C4-2B (cell line): Measurements from ENCODE around the gene EBLN2.

Source experiments
- H3K27ac ChIP-seq: fragments of 450-650 bp; 2 replicates; pipeline ENCODE4 v1.5.1; 2017
- CTCF ChIP-seq: fragments of 450-650 bp; conservative IDR thresholded peaks from 2 replicates; pipeline ENCODE4 v1.5.1; 2017; ENCODE audit warnings: mild to moderate bottlenecking
- ZFX ChIP-seq: fragments of 450-650 bp; IDR thresholded peaks from 2 replicates; pipeline ENCODE4 v1.6.1; 2017

Gene EBLN2

GRCh38 chr3:73061416-73061815 lies at the start of gene EBLN2:
Gene EBLN2 (plus strand): TSS chr3:73061659. CDS start chr3:73062082, 423 bp downstream.
- H3K27ac ChIP-seq: no peak within 1 kb of the TSS
- no peak for TF ChIP-seq CTCF

- no peak for TF ChIP-seq CTCF
- no peak for TF ChIP-seq ZFX
- H3K27ac ChIP-seq: no peak overlapping the region
Observed at GRCh38 chr3:73018298-73018697, 43.2 kb upstream of the EBLN2 start.

DNA sequence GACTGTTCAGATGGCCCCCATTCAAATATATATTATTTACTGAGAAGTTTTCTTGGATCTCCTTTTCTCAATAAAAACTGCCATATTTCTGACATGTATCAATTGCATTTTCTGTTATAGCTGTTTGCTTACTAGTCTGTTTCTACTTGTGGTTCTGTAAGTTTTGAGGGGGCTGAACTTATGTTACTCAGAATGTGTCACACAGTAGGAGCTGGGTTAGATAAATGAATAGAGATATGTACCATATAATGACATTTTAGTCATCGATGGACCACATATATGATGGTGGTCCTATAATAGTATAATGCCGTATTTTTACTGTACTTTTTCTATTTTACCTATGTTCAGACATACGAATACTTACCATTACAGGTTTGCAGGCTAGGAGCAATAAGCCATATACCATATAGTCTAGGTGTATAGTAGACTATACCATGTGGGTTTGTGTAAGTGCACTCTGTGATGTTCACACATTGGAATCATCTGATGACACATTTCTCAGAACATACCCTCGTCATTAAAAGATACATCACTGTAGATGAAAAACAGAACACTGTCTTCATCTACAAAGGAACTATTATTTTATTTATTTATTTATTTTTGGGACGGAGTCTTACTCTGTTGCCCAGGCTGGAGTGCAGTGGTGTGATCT lies 42.5 kb upstream of the EBLN2 start:
- TF ChIP-seq CTCF (no peak), ZFX (no peak)
- no peak overlapping the region for H3K27ac ChIP-seq

- no peak for TF ChIP-seq ZFX
- TF ChIP-seq CTCF: no peak
- H3K27ac ChIP-seq: no peak overlapping the region
Observed at GRCh38 chr3:73021301-73021835, 40.1 kb upstream of the EBLN2 start.

GRCh38 chr3:73024836-73025235 lies 36.6 kb upstream of the EBLN2 start:
- no peak overlapping the region for H3K27ac ChIP-seq
- no peak for TF ChIP-seq CTCF
- no peak for TF ChIP-seq ZFX

- TF ChIP-seq CTCF (no peak), ZFX (no peak)
- H3K27ac ChIP-seq: no peak overlapping the region
Observed at GRCh38 chr3:73026111-73026759, 35.2 kb upstream of the EBLN2 start.

DNA sequence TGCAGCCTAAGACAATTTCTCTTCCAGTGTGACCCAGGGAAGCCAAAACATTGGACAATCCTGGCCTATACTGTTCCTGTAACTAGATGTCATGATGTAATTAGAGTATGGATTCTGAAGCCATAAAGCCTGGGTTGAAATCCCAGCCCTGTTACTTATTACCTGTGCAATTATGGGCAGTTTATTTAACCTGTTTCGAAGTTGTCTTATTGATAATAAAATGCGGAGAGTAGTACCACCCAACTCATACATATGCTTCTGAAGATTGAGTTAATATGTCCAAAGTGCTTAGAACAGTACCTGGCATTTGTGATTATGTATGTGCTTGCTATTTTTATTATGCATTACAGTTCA lies 34.7 kb upstream of the EBLN2 start:
- TF ChIP-seq CTCF (no peak), ZFX (no peak)

More for the DNA sequence above, 34.7 kb upstream of the EBLN2 start:
- no peak overlapping the region for H3K27ac ChIP-seq
